GM21447 (cell line): Measurements from ENCODE around the gene CLINT1.

ENCODE experiments used
- ATAC-seq: cut with Tn5 transposase; IDR thresholded peaks from one replicate; pipeline ENCODE4 v1.9.1; 2021; ENCODE audit not compliant: unreplicated experiment

Gene CLINT1

GRCh38 chr5:157761690-157762621, 97.0 kb downstream of the CLINT1 start:
- peak; percentile 81 for ATAC-seq

GRCh38 chr5:157758706-157759105, 100.2 kb downstream of the CLINT1 start:
- ATAC-seq, result no peak

GRCh38 chr5:157756122-157756521, 102.8 kb downstream of the CLINT1 start:
- ATAC-seq, result no peak

- ATAC-seq, result no peak
Observed at GRCh38 chr5:157750320-157750719, 108.6 kb downstream of the CLINT1 start.

GRCh38 chr5:157749462-157749799, 109.5 kb downstream of the CLINT1 start:
- no peak for ATAC-seq

GRCh38 chr5:157748760-157749461, 110.0 kb downstream of the CLINT1 start:
- ATAC-seq, result no peak

GRCh38 chr5:157747766-157748700, 110.9 kb downstream of the CLINT1 start:
- ATAC-seq, result no peak

- no peak for ATAC-seq
Observed at GRCh38 chr5:157747173-157747740, 111.7 kb downstream of the CLINT1 start.

GRCh38 chr5:157745041-157745456, 113.9 kb downstream of the CLINT1 start:
- ATAC-seq, result no peak

- ATAC-seq, result peak; percentile 11
Observed at GRCh38 chr5:157744051-157745011, 114.6 kb downstream of the CLINT1 start.

GRCh38 chr5:157743163-157744050, 115.5 kb downstream of the CLINT1 start, which contains the start of gene LSM11:
TSS of gene LSM11 (plus strand) at chr5:157743712. CDS start at chr5:157743751, 39 bp downstream.
- ATAC-seq, result peak; percentile 86

- ATAC-seq, result no peak
Observed at GRCh38 chr5:157741131-157741530, 117.8 kb downstream of the CLINT1 start.

GRCh38 chr5:157740229-157740610, 118.7 kb downstream of the CLINT1 start:
- ATAC-seq, result no peak

- ATAC-seq, result no peak
Observed at GRCh38 chr5:157739388-157740228, 119.3 kb downstream of the CLINT1 start.

- ATAC-seq, result no peak
Observed at GRCh38 chr5:157735991-157736390, 123.0 kb downstream of the CLINT1 start.
